T1000 (cell line): ENCODE results near the gene IQGAP2.
"Not testable (repeated sequence)": the region's sequence is repeated elsewhere in the genome, so short reads cannot be mapped to it uniquely, and the experiment has no call there.

Source experiments
- DNase-seq: peaks from one replicate; lab custom pipeline; 2025; ENCODE audit warnings: mixed read lengths; lab: John Stamatoyannopoulos, UW

Gene IQGAP2

DNA sequence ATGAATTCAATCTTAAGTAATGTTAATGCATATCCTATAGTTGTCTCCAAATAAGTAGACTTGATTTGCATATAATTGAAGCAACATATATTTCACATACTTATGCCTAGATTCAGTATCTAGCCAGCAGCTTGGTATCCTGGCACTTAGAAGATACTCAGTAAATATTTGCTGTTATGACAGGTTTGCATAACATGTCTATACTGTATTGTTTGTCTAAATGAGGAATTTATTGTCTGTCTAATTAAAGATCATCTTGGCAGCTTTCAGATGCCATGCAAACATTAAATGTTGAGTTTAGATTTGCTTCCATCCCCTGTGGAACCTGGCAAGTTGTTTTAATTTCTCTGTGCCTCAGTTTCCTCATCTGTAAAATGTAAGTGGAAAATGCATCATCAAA lies 9.4 kb downstream of the IQGAP2 start:
- DNase-seq, result no peak

DNA sequence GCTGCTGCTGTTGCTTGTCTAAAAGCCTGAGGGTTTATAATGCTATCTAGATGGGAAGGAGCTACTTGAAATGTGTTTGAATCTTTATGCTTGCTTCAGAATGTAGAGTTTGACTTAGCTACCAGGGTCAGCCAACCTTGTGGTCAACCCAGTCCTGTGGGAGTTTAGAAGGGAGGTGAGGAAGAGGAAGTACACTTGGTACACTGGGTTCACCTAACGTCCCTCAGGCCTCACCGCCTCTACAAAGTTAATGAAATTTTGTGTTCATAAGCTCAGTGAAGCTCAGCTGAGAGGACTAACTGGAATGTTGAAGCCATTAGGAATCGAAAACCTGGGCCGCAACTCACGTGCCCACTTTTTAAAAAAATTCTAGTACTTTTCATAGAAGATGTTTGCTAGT lies 10.7 kb downstream of the IQGAP2 start:
- DNase-seq, result no peak

DNA sequence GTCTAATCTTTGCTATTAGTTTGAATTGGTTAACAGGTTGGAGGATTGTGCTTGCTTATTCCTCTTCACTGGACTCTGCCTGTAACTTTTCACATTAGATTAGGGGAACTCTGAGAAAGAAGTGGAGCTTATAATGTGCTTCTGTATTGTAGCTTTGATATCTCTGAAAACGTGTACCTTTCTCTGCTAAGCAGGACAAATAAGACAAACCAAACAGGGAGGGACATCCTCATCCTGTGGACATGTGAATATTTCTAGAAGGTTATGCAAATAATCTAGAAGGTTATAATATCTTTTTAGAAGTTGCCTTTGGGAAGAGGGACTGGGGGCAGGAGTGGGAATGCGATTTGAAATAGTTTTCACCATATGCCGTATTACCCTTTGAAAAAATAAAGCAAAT lies 11.7 kb downstream of the IQGAP2 start:
- DNase-seq, result no peak

DNA sequence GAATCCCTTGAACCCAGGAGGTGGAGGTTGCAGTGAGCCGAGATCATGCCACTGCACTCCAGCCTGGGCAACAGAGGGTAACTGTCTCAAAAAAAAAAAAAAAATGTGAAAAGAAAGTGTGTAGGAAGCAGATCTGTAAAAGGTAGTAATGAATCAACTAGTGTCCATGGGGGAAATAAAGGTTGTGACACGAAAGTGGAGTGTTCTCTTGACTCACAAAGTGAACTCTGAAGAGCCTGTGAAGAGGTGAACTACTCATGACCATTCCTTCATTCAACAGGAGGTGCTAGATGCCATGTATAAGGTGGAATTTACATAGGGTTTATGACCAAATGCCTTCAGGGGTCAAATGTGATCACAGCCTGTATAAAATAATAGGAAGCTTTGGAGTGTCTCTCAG lies 12.8 kb downstream of the IQGAP2 start:
- no peak for DNase-seq

DNA sequence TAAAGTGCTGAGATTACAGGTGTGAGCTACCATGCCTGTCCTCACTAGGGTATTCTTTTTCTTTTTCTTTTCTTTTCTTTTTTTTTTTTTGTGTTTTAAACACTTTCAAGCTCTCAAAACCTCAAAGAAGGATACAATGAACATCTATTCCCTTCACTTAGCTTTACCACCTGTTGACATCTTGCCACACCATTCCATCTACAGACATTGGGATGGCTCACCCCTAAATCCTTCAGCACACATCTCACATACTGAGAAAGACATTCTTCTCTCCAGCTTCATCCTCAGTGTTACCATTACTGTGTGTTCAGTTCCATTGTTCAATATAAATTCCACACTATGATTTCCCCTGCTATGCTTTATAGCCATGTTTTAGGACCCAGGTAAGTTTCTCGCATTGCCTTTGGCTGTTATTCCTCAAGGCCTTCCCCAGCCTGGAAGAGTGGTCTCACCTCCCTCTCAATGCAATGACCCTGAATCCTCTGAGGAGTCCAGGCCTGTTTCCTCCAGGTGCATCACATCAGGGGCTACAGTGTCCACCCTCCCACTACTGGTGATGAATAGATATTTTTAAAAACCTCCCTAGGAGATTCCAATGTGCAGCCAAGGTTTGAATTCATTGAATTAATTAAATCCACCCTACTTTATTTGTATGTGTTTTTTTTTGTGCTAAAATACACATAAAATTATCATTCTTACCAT lies 16.7 kb downstream of the IQGAP2 start:
- DNase-seq, result no peak

DNA sequence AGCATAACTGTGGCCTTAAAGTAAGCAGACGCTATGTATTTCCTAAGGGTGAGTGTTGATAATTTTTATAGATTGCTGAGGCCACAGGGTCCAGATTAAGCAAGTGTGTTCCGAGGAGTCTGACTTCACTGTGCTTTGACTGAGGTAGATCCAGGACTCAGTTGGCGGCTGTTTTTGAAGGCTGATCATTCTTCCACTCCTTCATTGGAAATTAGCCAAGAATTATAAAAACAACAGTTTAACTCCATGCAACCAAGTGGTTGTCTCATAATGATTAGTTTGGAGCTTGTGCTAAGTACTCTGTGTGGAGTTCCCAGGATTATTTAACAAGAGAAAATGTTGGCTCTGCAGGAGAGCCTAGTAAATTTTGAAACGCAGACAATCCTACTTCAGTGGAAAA lies 19.1 kb downstream of the IQGAP2 start:
- DNase-seq, result no peak

DNA sequence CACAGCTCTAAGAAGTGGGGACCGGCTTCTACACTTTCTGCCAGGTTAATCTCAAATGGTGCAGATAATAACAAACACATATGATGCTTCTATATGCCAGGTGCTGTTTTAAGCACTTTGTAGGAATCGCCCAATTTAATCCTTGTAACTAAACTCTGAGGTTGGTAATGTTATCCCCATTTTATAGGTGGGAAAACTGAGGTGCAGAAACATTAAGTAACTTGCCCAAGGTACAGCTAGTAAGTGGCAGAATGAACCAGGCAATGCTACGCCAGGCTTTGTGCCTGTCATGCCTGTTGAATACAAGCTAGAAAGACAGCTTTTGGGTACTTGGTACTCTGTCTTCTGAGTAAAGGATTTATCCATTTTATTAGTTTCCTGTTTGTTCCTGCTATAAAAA lies 19.7 kb downstream of the IQGAP2 start:
- DNase-seq, result no peak

DNA sequence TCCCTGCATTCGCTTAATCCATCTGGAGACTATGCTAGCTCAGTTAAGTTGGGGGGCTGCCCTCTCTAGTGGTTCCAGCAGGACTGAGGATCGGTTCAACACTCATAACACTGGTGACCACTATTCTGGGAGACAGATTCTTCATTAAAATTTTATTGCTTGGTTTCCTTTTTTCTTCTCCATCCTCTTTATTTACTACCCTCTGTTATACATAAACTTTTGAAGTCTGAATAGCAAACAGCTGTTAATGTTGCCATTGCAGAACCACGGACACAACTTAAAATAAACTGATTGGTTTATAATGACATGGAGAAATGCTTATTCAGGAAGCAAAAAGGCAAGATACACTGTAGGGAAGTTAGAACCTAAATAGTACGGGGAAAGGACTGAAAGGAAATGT lies 22.1 kb downstream of the IQGAP2 start:
- DNase-seq, result no peak

DNA sequence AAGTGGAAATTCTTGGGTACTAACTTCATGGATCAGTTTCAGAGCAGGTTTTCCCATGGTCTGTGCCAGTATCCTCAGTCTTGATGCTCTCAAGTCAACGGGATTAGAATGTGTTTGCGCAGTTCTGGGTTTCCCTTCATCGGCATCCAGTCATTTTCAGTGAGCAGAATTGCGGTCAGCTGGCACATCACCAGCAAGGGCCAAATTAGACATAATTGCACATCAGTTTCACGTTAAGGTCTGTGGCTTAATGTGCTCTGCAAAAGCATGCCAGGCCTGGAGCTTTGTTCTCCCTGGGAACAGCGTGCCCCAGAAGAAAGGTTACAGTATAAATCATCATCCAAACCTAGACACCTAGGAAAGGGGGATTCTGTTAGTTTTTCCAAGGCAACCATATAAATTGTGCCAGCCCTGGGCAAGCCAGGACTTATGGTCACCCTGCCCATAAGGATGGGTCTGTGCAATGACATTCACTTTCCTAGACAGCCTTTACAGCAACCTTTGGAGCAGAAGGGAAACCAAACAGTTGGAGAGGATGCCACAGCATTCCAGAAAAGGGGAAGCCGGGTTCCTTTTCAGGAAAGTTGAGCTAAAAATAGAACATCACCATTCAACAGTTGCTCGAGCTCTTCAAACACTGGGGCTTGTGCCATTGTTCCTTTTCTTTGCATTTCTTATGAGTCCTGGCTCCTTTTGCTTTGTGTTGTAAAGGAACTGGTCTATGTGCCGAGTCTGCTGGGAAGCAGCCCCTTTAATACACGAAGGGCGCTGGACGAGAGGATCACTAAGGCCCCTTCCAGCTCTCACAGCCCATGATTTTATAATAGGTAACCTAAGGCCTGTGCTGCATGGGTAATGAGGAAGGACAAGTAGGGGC lies 23.1 kb downstream of the IQGAP2 start:
- no peak for DNase-seq

DNA sequence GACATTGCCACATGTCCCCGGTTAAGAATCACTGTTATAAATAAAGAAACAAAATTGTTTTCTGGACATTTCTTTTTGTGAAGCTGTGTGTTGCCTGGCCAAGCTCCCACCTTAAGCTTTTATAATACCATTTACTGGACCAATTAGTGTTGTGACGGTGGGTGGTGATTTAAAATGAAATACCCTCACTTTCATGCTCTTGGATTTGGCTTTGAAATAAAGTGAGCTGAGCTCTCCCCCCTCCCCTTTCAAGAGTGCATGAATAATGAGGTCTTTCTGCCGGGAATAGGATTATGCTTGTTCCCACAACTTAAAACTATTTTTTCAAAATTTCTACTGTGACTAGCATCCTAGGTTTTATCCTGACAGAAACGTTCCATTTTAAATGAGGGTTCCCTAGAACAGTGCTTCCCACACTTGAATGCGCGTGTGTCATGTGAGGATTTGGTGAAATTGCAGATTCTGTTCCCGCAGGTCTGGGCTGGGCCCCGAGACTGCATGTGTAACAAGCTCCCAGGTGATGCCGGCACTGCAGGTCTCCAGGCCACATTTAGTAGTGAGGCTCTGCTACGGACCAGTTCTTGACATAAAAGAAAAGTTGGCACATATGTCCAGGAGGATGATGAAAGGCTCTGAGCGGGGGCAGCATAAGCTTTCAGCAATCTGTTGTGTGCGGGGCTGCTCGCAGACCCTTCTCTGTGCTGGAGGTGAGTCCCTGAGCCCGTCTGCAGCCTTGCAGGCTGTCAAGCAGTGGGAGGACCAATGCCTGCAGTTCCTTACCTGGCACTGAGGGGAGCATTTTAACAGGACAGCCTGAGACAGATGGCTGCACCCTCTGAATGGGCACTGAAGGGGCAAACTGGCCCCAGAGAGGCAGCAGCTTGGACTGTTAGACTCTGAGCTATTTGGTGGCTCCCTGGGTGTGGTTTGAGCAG lies 24.4 kb downstream of the IQGAP2 start:
- DNase-seq, result no peak

DNA sequence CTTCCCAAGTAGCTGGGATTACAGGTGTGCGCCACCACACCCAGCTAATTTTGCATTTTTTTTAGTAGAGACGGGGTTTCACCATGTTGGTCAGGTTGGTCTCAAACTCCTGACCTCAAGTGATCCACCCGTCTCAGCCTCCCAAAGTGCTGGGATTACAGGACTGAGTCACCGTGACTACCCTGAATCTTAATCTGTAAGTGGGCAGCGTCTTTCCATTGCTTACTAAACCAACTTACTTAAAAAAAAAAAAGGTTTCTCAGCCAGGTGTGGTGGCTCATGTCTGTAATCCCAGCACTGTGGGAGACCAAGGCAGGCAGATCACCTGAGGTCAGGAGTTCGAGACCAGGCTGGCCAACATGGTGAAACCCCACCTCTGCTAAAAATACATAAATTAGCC lies 25.5 kb downstream of the IQGAP2 start:
- DNase-seq, result not testable (repeated sequence)

DNA sequence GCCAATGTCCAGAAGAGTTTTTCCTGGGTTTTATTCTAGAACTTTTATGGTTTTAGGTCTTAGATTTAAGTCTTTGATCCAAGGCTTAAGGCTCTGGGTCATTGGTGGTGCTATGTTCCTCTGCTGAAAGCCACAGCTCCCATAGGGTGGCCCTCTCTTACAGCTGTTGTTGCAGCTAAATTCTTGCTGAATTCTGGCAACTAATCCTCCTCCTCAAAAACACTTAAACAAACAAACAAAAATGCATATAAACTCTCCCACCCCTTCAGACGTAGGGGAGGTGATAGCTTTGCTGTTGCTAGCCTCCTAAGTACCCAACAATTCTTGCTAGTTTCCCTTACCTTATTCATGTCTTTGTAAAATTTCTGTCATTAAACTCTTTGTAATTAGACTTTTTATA lies 30.2 kb downstream of the IQGAP2 start:
- DNase-seq, result no peak

DNA sequence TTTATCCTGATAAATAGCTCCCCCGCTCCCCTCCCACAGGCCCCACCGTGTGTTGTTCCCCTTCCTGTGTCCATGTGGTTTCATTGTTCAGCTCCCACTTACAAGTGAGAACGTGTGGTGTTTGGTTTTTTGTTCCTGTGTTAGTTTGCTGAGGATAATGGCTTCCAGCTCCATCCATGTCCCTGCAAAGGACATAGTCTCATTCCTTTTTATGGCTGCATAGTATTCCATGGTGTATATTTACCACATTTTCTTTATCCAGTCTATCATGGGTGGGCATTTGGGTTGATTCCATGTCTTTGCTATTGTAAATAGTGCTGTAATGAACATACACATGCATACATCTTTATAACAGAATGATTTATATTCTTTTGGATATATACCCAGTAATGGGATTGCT lies 34.4 kb downstream of the IQGAP2 start:
- not testable (repeated sequence) for DNase-seq

DNA sequence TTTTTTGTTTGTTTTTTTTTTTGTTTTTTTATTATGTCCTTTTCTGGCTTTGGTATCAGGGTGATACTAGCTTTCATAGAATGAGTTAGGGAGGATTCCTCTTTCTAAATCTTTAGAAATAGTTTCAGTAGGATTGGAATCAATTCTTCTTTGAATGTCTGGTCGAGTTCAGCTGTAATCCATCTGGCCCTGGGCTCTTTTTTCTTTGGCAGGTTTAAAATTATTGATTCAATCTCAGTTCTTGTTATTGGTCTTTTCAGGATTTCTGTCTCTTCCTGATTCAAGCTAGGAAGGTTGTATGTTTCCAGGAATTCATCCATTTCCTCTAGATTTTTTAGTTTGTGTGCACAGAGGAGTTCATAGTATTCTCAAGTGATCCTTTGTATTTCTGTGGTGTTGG lies 34.9 kb downstream of the IQGAP2 start:
- DNase-seq, result no peak

DNA sequence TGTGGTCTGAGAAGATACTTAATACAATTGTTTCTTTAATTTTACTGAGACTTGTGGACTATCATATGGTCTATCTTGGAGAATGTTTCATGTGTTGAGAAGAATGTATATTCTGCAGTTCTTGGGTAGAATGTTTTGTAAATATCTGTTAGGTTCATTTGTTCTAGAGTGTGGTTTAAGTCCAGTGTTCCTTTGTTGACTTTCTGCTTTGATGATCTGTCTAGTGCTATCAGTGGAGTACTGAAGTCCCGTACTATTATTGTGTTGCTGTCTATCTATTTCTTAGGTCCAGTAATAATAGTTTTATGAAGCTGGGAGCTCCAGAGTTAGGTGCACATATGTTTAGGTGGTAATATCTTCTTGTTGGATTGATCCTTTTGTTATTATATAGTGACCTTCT lies 36.1 kb downstream of the IQGAP2 start:
- DNase-seq, result no peak

DNA sequence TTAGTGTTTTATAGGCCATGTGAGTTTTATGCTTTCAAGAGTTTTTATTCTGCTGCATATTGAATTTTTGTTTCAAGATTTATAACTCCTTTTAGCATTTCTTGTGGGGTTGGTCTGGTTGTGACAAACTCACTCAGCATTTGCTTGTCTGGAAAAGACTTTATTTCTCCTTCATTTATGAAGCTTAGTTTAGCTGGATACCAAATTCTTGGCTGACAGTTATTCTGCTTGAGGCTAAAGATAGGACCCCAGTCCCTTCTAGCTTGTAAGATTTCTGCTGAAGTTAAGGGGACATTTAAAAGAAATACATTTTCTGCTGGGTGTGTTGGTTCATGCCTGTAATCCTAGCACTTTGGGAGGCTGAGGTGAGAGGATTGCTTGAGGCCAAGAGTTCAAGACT lies 36.8 kb downstream of the IQGAP2 start:
- no peak for DNase-seq

DNA sequence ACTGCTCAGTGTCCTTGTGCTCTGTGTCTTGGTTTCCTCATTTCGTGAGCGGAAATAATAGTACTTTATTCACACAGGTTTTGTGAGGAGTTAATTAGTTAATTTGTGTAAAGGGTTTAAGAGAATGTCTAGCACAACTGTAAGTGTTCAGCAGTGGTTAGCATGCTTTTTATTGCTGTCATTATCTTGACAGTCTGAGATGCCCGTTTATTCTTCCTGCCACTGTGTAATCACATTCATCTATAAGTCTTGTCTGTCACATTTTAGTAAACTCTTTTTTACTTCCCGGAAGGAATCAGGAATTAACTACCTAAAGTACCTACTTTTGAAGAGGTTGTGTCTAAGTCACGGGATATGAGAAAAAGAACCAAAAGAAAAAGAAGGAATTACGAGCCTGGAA lies 38.0 kb downstream of the IQGAP2 start:
- DNase-seq, result no peak

DNA sequence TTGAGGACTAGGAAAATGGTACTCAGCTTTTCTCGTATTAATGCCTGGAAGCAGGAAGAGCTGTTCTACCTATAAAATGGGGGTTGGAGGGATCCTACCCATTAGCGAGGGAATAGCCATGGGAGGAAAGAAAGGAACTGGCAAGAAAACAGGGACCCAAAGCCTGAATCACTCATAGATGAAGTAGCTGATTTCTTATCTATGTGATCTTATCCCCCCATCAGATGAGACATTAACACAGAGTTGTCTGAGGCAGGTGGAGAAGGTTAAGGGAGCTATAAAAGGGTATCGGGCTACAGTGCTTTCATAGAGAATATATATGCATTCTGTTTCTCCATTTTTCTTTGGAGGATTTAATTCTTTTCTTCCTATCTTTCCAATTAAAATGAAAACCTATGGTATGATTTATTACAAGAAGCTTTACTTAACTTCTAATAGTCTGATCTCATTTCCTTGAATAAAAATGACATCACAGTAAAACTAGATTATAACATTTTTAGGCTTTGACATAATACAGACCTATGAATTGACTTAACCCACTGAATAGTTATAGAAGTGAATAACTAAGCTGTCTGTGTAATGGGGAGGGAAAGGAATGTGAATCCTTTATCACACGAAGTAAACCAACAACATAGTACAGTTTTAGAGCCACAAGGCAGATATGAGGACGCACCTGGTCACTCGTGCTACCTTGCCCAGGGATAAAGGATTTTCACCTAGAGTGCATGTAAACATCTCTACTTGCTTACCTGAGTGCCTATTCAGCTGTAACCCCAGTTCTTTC lies 39.0 kb downstream of the IQGAP2 start:
- no peak for DNase-seq

DNA sequence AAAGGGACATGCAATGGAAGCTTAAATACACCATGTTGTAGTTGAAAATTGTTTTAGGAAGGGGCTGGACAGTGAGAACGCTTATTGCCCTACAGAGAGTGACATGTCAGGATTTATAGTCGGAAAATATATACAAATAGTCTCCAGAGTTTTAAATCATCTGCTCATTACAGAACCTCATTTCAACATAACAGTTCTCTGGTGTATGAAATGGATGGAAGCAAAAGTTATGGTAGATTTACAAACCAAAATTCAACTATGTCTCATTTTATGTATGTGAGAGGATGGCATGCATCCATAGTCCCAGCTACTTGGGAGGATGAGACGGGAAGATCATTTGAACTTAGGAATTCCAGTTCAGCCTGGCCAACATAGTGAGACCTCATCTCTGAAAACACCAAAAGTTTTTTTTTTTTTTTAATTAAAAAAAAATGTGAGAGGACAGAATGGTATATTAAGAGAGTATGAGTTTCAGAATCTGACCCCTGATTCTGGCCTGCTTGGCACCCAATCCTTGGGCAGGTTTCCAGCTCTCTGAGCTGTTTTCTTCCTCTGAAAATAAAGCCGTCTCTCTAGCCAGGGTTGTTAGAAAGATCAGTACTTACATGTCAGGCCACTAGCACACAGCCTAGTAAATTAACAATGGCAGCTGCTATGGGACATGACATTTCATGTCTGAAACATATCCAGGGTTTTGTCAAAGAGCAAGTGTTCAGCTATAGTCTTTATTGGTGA lies 40.1 kb downstream of the IQGAP2 start:
- DNase-seq, result no peak

DNA sequence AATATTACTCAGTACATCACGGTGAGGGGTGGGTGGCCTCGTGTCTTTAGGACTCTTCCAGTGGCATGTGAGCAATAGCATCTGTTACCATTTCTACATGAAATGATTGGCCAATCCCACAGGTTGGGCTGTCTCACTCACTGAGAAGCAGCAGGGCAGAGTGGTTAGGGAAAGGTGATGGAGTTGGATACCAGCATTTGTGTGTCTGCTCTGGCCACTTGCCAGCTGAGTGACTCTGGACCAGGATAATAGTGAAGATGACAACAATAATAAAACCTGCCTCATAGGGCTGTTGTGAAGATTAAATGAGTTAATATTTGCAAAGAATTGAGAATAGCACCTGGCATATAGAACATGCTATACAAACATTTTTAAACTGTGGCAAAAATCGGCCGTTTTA lies 42.0 kb downstream of the IQGAP2 start:
- DNase-seq, result no peak

DNA sequence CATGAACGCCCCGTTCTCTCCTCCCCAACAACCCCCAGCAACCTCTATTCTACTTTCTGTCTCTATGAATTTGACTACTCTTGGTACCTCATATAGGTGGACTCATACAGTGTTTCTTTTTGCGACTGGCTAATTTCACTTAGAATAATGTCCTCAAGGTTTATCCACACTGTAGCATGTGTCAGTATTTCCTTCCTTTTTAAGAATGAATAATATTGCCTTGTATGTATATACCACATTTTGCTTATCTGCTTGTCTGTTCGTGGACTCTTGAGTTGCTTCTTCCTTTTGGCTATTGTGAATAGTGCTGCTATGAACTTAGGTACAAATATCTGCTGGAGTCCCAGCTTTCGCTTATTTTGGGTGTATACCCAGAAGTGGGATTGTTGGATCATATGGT lies 42.7 kb downstream of the IQGAP2 start:
- no peak for DNase-seq
